Measurements from ENCODE around the gene PNMA8C.

DNA sequence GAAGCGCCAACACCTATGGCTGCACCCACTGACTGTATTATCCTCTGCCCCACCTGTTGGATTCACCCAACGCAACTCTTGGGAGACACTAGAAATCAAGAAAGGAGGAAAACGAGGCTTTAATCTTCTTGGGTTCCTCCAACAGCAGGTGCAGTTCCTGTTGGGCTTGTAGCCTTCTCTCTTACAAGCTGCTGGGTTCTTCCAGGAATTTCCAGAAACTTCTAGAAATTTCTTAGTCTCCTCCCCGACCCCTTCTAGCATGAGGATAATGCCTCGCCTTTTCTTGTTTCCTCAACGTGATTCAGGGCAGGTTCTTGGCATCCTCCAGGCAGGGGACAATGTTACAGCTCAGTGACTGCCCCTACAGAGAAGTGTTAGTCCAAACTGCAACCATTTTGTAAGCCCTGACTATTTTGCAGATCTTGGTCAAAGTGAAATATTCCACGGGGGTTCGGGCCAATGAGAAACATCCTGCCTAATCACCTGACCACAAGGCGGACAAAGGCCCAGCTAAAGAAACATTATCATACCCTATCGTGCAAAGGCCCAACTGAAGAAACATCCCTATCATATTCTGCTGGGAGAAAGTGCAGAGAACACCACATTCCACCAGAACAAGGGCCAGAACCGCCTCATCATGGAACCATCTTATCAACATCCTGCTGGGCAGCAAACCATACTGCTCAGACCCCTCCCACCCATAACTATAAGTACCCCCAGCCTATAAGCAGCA, 43.2 kb upstream of the PNMA8C start:
- TF ChIP-seq, protein P1, sequence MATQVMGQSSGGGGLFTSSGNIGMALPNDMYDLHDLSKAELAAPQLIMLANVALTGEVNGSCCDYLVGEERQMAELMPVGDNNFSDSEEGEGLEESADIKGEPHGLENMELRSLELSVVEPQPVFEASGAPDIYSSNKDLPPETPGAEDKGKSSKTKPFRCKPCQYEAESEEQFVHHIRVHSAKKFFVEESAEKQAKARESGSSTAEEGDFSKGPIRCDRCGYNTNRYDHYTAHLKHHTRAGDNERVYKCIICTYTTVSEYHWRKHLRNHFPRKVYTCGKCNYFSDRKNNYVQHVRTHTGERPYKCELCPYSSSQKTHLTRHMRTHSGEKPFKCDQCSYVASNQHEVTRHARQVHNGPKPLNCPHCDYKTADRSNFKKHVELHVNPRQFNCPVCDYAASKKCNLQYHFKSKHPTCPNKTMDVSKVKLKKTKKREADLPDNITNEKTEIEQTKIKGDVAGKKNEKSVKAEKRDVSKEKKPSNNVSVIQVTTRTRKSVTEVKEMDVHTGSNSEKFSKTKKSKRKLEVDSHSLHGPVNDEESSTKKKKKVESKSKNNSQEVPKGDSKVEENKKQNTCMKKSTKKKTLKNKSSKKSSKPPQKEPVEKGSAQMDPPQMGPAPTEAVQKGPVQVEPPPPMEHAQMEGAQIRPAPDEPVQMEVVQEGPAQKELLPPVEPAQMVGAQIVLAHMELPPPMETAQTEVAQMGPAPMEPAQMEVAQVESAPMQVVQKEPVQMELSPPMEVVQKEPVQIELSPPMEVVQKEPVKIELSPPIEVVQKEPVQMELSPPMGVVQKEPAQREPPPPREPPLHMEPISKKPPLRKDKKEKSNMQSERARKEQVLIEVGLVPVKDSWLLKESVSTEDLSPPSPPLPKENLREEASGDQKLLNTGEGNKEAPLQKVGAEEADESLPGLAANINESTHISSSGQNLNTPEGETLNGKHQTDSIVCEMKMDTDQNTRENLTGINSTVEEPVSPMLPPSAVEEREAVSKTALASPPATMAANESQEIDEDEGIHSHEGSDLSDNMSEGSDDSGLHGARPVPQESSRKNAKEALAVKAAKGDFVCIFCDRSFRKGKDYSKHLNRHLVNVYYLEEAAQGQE (IDR thresholded peaks at IDR 0.05; ENCODE audit: unreplicated experiment), result no peak
- TF ChIP-seq, protein P2, sequence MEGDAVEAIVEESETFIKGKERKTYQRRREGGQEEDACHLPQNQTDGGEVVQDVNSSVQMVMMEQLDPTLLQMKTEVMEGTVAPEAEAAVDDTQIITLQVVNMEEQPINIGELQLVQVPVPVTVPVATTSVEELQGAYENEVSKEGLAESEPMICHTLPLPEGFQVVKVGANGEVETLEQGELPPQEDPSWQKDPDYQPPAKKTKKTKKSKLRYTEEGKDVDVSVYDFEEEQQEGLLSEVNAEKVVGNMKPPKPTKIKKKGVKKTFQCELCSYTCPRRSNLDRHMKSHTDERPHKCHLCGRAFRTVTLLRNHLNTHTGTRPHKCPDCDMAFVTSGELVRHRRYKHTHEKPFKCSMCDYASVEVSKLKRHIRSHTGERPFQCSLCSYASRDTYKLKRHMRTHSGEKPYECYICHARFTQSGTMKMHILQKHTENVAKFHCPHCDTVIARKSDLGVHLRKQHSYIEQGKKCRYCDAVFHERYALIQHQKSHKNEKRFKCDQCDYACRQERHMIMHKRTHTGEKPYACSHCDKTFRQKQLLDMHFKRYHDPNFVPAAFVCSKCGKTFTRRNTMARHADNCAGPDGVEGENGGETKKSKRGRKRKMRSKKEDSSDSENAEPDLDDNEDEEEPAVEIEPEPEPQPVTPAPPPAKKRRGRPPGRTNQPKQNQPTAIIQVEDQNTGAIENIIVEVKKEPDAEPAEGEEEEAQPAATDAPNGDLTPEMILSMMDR (conservative IDR thresholded peaks at IDR 0.05; ENCODE audit: low read depth in 2 of 2), result no peak
- TF ChIP-seq POLR2AphosphoS5 (IDR thresholded peaks at IDR 0.05; ENCODE audit: low read depth), result no peak
